Measurements from ENCODE around the gene SEZ6L.
"Not testable (repeated sequence)": the region's sequence is repeated elsewhere in the genome, so short reads cannot be mapped to it uniquely, and the experiment has no call there.

Gene SEZ6L

DNA sequence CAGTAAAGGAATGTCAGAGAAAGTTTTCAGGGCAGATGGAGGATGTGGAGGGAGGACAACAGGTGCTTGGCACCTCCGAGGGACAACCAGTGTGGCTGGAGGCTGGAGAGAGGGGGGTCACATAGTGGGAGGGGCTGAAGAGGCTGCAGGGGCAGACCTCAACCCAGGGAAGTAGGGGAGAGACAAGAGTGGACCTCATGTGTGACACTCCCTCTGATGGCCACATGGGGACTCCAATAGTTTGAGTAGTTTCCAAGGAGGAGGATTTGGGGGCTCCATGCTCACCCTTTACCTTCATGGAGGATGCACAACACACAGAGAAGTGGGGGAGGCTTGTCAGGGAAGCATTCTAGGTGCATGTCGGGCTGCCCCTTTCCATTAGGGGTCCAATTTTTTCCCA lies 224.7 kb downstream of the SEZ6L start:
- no peak for DNase-seq

DNA sequence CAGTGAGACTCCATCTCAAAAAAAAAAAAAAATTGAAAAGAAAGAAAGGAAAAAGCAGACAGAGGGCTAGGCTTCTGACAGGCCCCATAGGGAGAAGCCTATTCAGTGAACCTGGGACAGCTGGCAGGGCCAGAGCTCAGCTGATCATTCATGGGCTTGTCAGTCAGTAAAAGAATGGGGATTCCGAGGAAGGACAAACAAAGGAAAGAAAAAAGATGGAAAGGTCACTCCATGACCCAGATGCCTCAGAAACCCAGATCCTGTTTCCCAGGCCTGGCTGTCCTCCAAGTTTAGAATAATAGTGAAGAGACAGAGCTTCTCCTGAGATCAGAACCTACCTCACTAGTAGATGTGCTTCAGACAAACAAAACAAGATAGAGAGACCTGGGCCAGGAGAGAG lies 225.5 kb downstream of the SEZ6L start:
- no peak for DNase-seq

DNA sequence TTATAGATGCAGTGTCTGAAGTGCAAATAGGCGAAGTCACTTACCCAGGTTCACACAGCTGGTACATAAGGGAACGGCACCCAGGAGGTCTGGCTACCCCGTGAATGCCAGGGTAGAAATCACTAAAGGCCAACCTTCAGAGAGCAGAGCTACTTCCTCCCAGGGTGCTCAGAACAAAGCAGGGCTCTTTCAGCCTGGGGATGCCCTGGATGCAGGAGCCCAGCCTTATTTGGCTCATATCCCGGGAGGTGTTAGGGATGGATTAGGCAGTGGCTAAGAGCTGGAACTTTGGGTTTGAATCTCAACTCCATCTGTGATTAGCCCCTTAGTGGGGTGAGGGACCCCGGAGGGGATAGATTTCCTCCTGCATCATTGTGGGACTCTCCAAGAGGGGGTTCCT lies 226.7 kb downstream of the SEZ6L start:
- DNase-seq, result no peak

DNA sequence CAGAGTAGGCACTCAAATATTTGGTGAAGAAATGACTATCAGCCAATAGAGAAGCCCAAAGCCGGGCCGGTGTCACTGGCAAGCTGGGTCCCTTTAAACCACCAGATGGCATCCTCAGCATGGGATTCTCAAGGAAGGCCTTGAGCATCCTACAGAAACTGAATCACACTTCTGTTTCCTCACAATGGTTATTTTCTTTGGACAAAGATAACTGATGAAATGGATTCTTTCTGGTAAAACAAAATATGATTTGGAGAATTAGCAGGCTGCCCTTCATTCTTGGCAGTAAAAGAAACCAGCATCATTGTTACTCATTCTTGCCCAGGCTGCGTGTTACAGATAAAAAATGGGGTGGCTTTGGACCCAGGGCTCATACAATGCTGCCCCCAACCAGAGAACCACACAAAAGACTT lies 229.5 kb downstream of the SEZ6L start:
- no peak for DNase-seq

DNA sequence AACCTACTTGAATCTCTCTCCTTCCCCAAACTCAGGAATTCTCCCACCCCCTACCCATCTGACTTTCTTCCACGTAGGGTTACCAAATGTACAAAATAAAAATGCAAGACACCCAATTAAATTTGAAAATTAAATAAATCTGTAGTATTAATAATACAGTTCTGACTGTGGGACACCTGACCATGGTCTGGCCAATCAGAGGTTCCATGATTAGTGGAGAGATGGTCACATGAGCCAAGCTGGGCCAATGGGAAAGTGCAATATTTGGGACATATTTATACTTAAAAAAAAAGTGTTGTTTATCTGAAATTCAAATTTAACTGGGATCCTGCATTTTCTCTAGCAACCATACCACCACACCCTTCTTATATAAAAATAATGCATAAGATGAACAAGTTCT lies 230.0 kb downstream of the SEZ6L start:
- no peak for DNase-seq

DNA sequence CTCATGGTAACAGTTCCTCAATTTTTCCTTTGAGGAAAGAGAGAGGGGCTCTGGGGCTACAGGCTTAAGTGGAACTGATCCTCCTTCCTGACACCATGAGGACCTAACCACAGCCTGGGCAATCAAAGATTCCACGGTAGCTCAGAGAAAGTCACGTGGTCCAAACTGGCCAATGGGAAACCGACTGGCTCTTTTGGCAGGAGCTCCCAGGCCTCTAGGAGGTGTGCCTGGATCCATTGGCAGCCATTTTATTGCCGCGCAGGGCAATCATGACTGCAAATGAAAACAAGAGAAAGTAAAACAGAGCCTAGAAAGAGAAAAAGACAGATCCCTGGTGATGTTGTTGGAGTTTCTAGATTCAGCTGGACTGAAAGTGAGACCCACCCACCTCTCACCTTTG lies 232.5 kb downstream of the SEZ6L start:
- DNase-seq, result no peak

DNA sequence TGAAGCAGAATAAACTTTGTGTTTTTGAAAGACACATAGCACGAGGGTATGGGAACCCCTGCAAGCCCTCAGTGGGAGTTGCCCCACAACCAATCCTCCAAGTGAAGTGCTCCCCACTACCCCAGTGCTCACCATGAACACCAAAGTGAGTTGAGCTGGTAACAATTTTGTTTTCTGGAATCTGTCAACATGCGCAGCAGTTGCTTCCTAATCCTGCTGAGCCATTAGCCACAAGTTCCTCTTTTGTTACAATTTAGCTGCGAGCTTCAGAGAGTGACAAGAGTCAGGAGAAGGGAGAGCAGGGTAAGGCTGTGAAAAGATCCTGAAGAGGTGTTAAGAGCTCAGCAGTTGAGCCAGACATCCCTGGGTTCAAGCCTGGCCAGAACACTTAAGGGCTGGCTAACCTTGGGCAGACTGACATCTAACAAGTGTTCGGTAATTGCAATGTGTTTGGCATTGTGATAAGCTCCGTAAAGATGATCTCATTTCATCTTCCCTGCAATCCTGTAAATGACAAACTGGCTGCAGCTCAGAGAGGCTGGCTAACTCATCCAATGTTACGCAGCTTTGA lies 235.7 kb downstream of the SEZ6L start:
- DNase-seq, result no peak

DNA sequence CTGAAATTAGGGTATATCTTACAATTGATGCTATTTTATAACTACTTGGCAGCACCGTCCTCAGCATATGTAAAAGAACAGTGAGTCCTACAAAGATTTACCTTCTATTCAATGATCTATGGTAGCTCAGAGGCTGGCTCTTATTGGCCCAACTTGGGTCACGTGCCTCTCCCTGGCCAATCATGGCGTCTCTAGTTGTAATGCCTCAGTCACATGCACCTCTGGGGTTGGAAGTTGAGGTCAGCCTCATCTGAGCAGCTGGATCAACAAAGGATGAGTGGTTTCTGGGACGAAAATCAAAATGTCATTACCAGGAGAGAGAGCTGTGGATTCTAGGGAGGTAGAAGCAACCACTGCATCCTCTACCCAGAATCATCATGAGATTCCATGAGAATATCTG lies 236.9 kb downstream of the SEZ6L start:
- no peak for DNase-seq

DNA sequence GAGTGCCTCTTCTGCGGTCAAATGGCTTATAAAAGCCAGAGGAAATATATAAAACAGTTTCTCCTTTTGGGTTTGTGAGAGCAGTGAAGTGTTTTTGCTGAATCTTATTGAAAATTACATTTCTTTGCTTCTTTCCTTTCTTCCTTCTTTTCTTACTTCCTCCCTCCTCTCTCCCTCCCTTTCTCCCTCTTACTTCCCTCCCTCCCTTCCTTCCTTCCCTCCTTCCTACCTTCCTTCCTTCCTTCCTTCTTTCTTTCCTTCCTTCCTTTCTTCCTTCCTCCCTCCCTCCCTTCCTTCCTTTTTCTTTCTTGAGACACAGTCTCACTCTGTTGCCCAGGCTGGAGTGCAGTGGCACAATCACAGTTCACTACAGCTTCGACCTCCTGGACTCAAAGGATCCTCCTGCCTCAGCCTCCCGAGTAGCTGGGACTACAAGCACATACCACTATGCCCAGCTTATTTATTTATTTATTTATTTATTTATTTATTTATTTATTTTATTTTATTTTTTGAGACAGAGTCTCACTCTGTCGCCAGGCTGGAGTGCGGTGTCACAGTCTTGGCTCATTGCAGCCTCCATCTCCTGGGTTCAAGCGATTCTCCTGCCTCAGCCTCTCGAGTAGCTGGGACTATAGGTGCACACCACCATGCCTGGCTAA lies 239.4 kb downstream of the SEZ6L start:
- not testable (repeated sequence) for DNase-seq

DNA sequence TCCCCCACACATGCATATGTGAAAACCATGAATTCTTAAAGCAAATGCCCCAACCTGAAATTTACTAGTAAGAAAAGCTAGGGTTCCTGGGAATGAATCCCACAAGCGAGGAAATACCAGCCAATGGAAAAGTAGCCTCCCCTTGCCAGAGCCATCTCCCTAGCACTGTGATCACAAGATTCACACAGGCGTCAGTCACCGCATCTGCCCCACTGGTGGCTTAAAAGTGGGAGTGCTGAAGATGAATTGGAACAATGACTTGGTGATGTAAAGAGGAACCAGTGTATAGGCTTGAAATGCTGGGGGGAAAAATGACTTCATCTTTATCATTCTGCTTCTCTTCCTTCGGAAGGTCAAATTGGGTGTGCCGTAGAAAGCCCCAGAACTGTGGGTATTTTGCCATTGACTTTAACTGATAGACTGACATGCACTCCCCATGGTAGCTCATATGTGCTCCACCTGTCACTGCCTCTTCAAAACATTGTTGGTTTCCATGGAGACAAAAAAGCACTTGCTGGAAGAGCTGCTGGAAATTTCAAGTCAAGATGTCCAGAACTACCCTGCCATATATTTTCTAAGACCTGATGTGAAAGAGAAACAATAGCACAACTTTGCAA lies 240.6 kb downstream of the SEZ6L start:
- DNase-seq, result no peak

DNA sequence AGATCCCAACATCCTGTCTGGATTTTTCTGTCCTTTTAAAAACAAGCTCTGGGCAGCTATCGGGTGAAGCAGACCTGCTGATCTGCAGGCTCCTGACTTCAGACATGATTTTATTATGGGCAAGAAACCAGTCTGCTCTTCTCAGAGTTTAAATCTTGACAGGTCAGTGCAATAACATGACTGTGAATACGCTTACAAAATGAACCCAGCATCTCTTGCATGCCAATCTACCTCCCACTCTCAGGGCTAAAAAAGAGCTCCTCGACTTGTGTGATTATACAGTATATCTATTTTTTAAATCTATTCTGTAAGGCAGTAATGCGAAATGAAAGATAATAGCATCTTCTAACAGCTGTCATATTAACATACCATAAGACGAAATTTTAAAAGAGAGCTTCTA lies 241.1 kb downstream of the SEZ6L start:
- DNase-seq, result no peak

DNA sequence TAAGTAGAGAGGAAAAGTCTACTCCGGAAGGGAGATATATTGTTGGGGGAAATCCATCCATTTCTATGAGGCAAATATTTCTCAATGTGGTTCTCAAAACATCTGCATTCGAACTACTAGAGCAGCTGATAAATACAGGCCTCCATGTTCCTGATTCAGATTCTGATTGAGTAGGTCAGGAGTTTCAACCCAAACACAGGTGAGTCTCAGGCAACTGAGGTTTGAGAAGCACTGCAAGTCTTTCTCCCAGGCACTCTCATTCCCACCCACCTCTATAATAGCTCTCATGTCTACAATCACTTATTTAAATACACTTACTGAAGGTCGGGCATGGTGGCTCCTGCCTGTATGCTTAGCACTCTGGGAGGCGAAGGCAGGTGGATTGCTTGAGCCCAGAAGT lies 245.1 kb downstream of the SEZ6L start:
- no peak for DNase-seq

DNA sequence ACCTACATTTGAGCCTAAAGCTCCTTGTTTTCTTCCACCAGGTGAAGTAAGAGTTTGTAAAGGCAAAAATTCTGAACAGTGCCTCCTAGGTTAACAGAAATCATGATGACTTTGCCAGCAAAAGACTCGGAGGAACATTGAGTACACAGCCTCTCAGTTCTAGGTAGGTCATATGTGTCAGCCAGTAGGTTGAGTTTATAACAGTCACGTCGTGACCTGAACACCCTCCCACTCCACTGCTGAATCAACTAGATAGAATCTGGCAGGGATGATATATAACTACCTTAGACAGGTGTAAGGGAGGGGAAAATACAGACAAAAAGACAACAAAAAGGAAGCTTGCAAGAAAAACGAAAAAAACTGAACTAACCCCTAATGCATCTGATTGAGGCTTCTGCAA lies 247.0 kb downstream of the SEZ6L start:
- DNase-seq, result no peak

DNA sequence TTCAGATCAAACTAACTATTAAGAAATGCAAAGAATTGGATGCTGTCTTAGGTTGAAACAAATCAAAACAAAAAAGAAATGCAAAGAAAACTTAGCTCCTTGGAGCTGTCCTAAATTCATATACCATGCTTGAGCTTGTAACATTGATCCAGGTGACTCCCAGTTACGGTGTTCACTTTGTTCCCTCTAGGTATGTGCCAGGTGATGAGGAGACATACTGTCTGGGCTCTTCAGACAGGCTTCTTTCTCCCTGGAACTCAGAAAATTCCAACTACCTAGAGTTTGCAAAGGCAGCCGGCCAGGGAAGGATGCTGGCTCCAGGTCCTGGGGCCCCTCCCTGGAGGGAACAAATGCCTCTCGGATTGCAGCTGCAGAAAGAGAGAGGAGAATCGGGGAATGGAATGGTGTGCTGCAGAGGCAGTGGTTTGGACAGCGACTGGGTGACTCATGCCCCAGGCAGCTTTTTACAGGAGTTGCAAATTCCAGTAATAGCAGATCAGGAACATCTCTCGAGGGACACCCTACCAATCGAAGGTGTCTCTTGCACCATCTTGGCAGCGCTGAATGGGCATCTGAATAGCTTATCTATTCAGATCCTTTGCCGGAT lies 247.5 kb downstream of the SEZ6L start:
- DNase-seq, result peak; percentile 74

DNA sequence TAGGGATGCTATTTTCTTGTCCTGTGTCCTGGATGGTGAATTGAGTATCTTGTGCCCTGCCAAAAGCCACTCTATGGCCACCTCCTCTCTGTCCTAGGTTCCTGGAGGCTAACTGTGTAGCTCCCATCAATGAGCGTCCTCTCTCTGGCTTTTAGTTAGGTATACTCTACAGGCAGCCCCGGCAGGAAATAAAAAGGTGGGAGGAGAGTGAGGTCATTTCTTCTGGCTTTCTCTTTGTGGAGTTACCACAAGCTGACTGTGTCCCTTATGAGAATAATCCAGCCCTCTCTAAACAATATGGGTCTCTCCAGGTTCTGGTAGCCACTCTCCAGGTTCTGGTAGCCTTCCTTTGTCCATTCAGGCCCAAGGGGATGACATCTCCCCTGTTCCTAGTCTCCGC lies 248.1 kb downstream of the SEZ6L start:
- no peak for DNase-seq

DNA sequence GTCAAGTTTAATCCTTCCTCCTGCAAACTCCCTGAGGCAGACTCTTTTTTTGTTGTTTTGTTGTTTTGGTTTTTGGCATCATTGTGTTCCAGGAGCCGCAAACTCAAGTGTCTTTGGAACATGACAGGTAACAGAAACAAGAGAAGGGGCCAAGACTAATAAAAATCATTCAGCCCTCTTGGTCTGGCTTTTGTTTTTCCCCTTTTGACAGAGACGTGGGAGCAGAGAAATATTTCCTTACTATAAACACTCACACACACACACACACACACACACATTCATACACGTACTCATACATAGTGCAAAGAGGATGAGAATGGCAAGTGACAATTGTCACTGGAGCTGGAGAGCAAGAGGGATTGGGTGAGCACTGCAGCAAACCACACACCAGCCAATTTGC lies 249.4 kb downstream of the SEZ6L start:
- DNase-seq, result no peak

DNA sequence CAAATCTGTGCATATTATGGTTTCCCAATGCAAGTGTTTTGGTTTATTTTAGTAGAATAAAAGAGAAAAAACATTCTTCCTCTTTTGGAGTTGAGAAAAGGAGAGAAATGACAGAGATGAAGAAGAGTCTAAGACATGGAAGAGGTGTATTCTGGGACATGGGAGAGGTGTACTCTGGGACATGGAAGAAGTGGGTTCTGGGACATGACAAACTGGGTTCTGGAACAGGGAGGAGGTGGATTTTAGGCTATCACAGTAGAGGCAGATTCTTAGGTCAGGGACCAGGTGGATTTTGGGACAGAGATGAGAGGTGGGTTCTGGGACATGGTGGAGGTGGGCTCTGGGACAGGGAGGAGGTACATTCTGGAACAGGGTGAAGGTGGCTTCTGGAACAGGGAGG lies 257.7 kb downstream of the SEZ6L start:
- no peak for DNase-seq

DNA sequence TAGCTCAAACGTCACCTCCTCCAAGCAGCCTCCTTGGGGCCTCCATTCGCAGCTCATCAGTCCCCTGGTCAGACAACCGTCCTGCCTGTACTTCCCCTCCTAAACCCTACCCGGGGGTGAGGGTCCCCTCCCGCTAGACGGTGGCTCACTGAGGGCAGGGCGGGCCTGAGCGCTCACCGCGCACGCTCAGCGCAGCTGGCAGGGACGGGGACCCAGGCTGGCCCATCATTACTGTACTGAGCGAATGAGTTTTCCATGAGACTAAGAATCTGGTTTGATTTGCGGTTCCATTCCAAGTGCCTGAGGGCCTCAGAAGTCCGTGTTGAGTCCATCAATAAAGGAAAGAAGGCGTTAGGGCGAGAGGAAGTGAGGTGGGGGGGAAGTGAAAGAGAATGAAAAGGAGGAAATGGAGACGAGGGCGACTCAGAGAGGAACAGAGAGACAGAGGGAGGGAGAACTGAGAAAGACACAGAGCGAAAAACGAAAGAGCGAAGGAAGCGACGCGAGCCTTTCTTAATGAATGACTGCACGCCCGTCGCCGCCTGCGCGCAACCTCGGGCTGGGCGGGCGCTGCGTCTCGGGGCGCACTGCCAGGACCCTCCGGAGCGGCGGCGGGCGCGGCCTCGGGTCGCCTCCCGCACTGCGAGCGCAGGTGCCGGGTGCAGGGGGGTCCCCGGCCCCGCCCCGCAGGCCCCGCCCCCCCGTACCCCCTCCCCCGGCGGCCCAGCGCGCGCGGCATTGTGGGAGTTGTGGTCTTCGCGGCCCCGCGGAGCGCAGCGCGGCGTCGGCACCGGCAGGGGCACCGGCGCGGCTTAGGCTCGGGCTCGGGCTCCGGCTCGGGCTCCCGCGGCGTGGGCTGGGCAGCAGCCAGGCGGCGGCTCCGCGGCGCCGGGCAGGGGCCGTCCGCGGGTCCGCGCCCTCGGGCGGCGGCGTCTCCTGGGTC lies 259.5 kb downstream of the SEZ6L start, which contains the start of gene ASPHD2:
TSS of gene ASPHD2 (plus strand) at position 746 of the 943 bp plus-strand sequence. CDS start 4,356 bp downstream, outside the sequence.
- peak; percentile 77 for DNase-seq

DNA sequence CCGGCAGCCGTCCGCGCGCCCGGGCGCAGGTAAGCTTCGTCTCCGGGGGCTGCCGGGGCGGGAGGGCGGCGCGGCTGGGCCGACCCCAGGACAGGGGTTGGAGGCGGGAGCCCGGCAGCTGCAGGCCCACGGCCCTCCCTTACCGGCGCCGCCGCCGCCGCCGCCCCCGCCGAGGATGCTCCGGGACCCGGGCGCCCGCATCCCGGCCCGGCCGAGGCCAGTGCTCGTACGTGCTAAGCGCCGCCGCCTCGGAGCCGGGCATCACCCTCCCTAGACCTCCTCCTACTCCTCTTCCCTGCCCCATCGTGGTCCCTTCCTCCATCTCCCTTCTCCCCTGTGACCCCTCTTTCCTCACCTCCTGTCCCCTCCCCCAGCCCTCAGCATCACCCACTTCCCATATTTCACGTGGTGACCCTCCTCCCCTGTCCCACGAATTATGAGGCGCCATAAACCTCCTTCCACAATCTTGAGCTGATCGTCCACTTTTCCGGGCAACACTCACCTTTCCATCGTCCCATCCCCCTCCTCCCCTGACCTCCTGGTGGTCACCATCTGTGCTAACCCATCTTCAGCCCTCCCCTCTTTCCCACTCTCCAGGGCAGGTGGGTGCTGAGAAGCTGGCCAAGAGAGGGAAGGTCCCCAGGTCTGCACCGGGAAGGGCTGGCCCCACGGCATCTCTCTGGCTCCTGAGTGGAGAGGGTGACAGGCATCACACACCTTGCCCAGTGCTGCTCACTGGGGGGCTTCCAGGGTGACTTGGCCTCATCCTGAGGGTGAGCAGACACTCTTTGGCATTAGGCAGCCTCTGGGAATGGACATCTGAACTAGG lies 260.4 kb downstream of the SEZ6L start:
- DNase-seq, result no peak

DNA sequence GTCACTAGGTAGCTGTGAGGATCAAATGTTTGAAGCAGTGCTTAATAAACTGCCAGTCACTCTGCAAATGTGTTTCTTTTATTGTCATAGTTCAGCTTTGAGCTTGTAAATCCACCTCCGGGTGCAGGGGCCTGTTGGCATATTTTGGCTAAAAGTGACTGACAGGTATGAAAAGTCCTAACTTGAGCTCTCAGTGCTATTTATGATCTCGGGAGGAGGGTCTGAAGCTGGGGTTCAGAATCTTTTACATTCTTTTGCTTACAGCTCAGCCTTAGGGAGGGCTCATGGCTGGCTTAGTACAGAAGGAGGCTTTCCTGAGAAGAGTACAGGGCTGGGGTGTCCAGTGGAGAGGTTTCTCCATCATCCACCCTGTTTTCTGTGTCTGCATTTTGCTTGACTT lies 261.3 kb downstream of the SEZ6L start:
- DNase-seq, result no peak

DNA sequence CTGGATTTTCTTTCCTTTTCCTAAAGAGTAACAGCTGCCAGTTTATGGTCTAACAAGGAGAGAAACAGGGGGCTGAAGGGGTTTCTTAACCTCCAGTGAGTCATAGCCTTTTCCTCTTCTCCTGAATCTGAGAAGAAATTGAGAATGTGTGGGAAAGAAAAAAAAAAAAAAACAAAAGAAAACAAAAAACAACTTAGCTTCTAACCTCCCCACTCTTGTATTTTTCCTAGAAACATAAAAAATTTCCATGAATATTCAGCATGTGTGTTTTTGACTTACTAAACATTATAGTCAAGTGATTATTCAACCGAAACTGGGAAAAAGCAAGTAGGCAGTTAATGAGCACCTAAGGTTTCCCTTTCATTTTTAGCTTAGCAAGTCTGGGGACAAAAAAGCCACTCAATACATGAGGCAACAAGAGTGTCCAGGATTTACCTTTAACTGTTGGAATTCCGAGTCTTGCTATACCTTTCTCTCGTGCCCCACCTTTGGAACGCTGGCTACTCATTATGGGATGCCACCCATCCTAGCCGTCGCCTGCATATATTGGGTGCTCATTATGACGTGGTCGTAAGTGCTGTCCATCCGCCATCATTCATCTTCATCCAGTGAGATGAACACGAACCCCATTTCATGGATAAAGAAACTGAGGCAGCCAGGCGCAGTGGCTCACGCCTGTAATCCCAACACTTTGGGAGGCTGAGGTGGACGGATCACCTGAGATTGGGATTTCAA lies 262.2 kb downstream of the SEZ6L start:
- DNase-seq, result no peak
